ENCODE results near the gene TASP1. TPM values are rescaled to one million over a fixed set of nuclear protein-coding genes. Genes with fewer than 3 reads are reported as not detected.

The TASP1 gene
- total and polyA plus RNA-seq, 2 donors (not counting 3 experiments of a cell fraction or from before 2014, with no cell fraction given): 3.5 to 8.9 TPM

DNA sequence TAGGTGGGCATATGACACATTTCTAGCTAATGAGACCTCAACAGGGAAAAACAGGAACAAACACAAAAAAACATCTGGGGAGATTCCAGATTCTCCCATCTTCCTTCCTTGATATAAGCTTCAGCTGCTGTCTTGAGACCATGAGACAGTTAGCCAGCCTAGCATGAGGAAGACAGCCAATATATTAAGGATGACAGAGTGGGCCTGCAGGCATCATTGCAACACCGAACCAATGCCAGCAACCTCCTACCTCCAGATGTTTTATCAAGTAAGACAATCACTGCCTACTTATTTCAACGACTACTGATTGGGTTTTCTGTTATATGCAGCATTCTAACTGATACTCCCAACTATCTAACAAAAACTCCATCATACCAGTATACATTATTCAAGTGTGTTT is 298.6 kb downstream of the TASP1 start:
- H3K4me3 ChIP-seq (replicated peaks in 1 of 3; ENCODE audit: insufficient read depth in 1 of 3, low read depth in 1 of 3, low read length in 3 of 3): no peak overlapping the region
- intact Hi-C loops (cut with micrococcal nuclease): no loop called here
- no peak overlapping the region for H3K27ac ChIP-seq (ENCODE audit: insufficient read depth, low read depth, low read length)
- H3K9ac ChIP-seq (replicated peaks; ENCODE audit: extremely low read depth, insufficient read depth, low read length): no peak overlapping the region
- peaks cover 0 to 4% of the 10 kb centered on the region in 2 experiments for H3K27me3 ChIP-seq (ENCODE audit: control insufficient read depth in 2 of 2, insufficient read depth in 2 of 2, low read length in 2 of 2)
- no peaks in the 10 kb centered on the region for H3K79me2 ChIP-seq (ENCODE audit: control insufficient read depth, insufficient read depth, low read length)
- H3K4me1 ChIP-seq (ENCODE audit: control insufficient read depth, extremely low read depth, insufficient read depth, low read length): no peaks in the 10 kb centered on the region
- dilution Hi-C loops (cut with MboI; ENCODE audit: extremely low pct_ligation_motif_present, low sequenced_read_pairs): no loop called here
- TF ChIP-seq, protein P1, sequence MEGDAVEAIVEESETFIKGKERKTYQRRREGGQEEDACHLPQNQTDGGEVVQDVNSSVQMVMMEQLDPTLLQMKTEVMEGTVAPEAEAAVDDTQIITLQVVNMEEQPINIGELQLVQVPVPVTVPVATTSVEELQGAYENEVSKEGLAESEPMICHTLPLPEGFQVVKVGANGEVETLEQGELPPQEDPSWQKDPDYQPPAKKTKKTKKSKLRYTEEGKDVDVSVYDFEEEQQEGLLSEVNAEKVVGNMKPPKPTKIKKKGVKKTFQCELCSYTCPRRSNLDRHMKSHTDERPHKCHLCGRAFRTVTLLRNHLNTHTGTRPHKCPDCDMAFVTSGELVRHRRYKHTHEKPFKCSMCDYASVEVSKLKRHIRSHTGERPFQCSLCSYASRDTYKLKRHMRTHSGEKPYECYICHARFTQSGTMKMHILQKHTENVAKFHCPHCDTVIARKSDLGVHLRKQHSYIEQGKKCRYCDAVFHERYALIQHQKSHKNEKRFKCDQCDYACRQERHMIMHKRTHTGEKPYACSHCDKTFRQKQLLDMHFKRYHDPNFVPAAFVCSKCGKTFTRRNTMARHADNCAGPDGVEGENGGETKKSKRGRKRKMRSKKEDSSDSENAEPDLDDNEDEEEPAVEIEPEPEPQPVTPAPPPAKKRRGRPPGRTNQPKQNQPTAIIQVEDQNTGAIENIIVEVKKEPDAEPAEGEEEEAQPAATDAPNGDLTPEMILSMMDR (IDR thresholded peaks at IDR 0.05; ENCODE audit: extremely low read depth in 1 of 2, insufficient read depth in 1 of 2, low read depth in 1 of 2, low read length in 2 of 2): no peak
- TF ChIP-seq EZH2 (IDR thresholded peaks at IDR 0.05; ENCODE audit: borderline replicate concordance, low read depth, low read length, severe bottlenecking) (no peak), GATA2 (IDR thresholded peaks at IDR 0.05; ENCODE audit: insufficient read depth, insufficient read length, low read depth, low read length) (no peak), JUN (IDR thresholded peaks at IDR 0.05; ENCODE audit: borderline replicate concordance, insufficient read depth, insufficient read length, low read depth) (no peak), FOS (IDR thresholded peaks at IDR 0.05; ENCODE audit: borderline replicate concordance, insufficient read depth, low read length) (no peak), POLR2AphosphoS5 (IDR thresholded peaks at IDR 0.05; ENCODE audit: insufficient read depth, low read depth, low read length) (no peak), MYC (IDR thresholded peaks at IDR 0.05; ENCODE audit: low read depth, low read length) (no peak), POLR2A (IDR thresholded peaks at IDR 0.05; ENCODE audit: low read depth, low read length) (no peak)
- TF ChIP-seq, protein P2, sequence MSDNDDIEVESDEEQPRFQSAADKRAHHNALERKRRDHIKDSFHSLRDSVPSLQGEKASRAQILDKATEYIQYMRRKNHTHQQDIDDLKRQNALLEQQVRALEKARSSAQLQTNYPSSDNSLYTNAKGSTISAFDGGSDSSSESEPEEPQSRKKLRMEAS (IDR thresholded peaks at IDR 0.05; ENCODE audit: insufficient read depth, insufficient read length): no peak
- H3K9me1 ChIP-seq (replicated peaks; ENCODE audit: control insufficient read depth, extremely low read depth, insufficient read depth, low read length): no peaks in the 10 kb centered on the region
- DNase-seq (ENCODE audit: low read depth, low spot score) (no peak), FAIRE-seq (no peak)
- H4K20me1 ChIP-seq (replicated peaks; ENCODE audit: control insufficient read depth, extremely low read depth, insufficient read depth, low read length): no peaks in the 10 kb centered on the region
- no peak overlapping the region for H2AFZ ChIP-seq (ENCODE audit: low read depth, low read length)
- no peaks in the 10 kb centered on the region for H3K36me3 ChIP-seq (ENCODE audit: control insufficient read depth in 2 of 2, extremely low read depth in 1 of 2, insufficient read depth in 2 of 2, low read length in 2 of 2)
- ChIA-PET POLR2A (interaction anchor here (0.5 kb wide), 1 partner anchor 15 kb away, joined by 3 read pairs; no protein-coding TSS in a partner anchor), CTCF (interaction anchor here (0.6 to 1.3 kb wide), 3 partner anchors 16 to 1029 kb away, joined by 3 to 6 read pairs (median 4); no protein-coding TSS in a partner anchor)
- no TSS peak for BruUV-seq (replicated peaks)
- H3K9me3 ChIP-seq (replicated peaks; ENCODE audit: control insufficient read depth, insufficient read depth, low read length): no peaks in the 10 kb centered on the region
- no peak overlapping the region for H3K4me2 ChIP-seq (ENCODE audit: insufficient read depth, low read length)

Other genes starting within 250 kb of the TASP1 start
- 15.2 and 15.5 TPM in 2 replicates for gene ESF1, start 146.0 kb upstream of the TASP1 start, total RNA-seq
- 0.24 and 0.72 TPM in 2 replicates for gene ESF1, start 146.0 kb upstream of the TASP1 start, polyA plus RNA-seq
- 26.4 and 28.4 TPM in 2 replicates for gene NDUFAF5, start 146.1 kb upstream of the TASP1 start, total RNA-seq
- gene NDUFAF5, start 146.1 kb upstream of the TASP1 start, polyA plus RNA-seq: 6.1 and 9.8 TPM in 2 replicates

Measured in endothelial cell of umbilical vein (primary cell).